ENCODE results near the gene HMMR.
"Not testable (repeated sequence)": the region's sequence is repeated elsewhere in the genome, so short reads cannot be mapped to it uniquely, and the experiment has no call there.

Gene HMMR

GRCh38 chr5:163455406-163455805, 5.0 kb upstream of the HMMR start:
- not testable (repeated sequence) for DNase-seq (ENCODE audit: low read depth); H3K4me3 ChIP-seq (ENCODE audit: low read depth, low read length)

DNA sequence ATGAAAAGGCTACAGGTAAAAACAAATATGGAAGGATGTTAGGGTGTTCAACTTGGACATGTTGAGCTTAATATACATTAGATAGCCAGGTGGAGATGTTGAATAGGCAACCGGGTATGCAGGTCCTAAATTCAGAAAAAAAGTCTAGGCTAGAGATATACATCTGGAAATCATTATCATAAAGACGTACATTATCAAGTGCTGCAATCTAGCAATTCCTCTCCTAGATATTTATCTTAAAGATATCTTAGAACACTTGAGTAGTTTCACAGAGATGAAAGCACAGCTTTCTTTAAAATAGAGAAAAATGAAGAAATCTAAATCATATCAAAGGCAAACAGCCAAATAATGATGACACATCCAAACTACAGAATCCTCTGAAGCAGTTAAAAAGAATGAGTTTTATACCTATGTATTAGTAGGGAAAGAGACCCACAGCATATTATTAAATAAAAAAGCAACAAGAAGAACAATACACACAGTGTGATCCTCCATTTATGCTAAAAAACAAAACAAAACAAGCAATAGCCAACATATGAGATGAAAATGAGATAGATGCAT, 4.3 kb upstream of the HMMR start:
- DNase-seq (ENCODE audit: low read depth): no peak

GRCh38 chr5:163456840-163457239, 3.6 kb upstream of the HMMR start:
- no peak for DNase-seq (ENCODE audit: low read depth)
- no peak overlapping the region for H3K4me3 ChIP-seq (ENCODE audit: low read depth, low read length)

More for the DNA sequence above, 4.3 kb upstream of the HMMR start:
- H3K4me3 ChIP-seq (ENCODE audit: low read depth, low read length): no peak overlapping the region

GRCh38 chr5:163458778-163459385, 1.6 kb upstream of the HMMR start:
- no peak for DNase-seq (ENCODE audit: low read depth)
- H3K4me3 ChIP-seq (ENCODE audit: low read depth, low read length): peak overlapping the region; percentile 76

GRCh38 chr5:163459462-163459818, 992 bp upstream of the HMMR start:
- peak overlapping the region; percentile 76 for H3K4me3 ChIP-seq (ENCODE audit: low read depth, low read length)
- DNase-seq (ENCODE audit: low read depth): no peak

GRCh38 chr5:163459819-163460561, 442 bp upstream of the HMMR start, which contains the start of gene NUDCD2:
TSS of gene NUDCD2 (minus strand) at chr5:163460102. CDS start at chr5:163460050, 52 bp downstream.
- DNase-seq (ENCODE audit: low read depth): peak; percentile 96
- peak within 1 kb of the TSS; percentile 76 for H3K4me3 ChIP-seq (ENCODE audit: low read depth, low read length)

DNA sequence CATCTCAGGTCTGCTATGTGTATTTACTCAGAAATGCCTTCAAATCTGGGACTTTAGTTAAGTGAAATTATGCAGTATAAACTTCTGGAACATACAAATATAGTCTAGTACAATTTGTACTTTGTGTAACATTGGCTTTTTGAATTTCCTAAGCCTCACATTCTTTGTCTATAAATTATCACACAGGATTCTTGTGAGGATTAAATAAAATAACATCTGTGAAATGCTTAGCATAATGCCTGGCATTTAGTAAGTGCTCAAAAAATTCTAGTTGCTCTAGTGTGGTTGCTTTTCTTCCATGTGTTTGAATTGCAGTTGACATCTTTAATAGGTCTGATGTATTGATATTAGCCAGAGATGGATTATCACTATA, 2.6 kb downstream of the HMMR start:
- DNase-seq (ENCODE audit: low read depth): no peak
- H3K4me3 ChIP-seq (ENCODE audit: low read depth, low read length): no peak overlapping the region

GRCh38 chr5:163467682-163468081, 7.2 kb downstream of the HMMR start:
- H3K4me3 ChIP-seq (ENCODE audit: low read depth, low read length): no peak overlapping the region
- no peak for DNase-seq (ENCODE audit: low read depth)

DNA sequence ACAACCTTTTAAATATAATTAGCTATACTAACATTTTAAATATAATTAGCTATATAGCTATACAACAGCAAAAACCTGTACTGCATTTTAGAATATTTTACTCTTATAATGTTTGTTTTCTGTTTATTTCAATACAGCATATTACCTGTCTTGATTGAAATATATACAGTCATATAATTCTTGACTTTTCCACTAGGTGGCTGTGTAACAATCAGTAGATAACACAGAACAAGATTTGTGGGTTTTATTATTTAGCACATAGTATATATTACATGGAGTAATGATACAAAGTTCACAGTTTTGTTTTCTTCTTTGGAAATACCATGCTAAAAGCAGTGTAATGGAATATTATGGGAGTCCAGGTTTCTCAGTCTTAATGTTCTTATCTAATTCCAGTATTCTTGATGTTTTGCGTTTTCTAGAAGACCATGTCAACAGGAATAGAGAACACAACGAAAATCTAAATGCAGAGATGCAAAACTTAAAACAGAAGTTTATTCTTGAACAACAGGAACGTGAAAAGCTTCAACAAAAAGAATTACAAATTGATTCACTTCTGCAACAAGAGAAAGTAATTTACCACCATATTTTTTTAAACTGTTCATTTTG, 13.3 kb downstream of the HMMR start:
- no peak for DNase-seq (ENCODE audit: low read depth)
- no peak overlapping the region for H3K4me3 ChIP-seq (ENCODE audit: low read depth, low read length)

- no peak overlapping the region for H3K4me3 ChIP-seq (ENCODE audit: low read depth, low read length)
- no peak for DNase-seq (ENCODE audit: low read depth)
Observed at GRCh38 chr5:163475411-163475810, 15.0 kb downstream of the HMMR start.

GRCh38 chr5:163478126-163478981, 17.9 kb downstream of the HMMR start:
- no peak for DNase-seq (ENCODE audit: low read depth)
- H3K4me3 ChIP-seq (ENCODE audit: low read depth, low read length): no peak overlapping the region

DNA sequence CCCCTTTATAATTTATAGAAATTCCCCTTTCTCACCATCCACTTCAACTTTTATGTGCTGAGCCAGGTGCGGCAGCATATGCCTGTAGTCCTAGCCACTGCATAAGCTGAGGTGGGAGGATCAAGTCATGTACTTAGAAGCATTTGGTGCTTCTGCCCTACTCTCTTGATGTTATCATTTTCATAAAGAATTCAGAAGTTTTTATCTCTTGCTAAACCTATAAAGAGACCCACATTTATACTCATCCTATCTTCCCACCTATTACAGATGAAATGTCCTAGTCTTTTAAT, 18.5 kb downstream of the HMMR start:
- no peak overlapping the region for H3K4me3 ChIP-seq (ENCODE audit: low read depth, low read length)
- DNase-seq (ENCODE audit: low read depth): no peak

DNA sequence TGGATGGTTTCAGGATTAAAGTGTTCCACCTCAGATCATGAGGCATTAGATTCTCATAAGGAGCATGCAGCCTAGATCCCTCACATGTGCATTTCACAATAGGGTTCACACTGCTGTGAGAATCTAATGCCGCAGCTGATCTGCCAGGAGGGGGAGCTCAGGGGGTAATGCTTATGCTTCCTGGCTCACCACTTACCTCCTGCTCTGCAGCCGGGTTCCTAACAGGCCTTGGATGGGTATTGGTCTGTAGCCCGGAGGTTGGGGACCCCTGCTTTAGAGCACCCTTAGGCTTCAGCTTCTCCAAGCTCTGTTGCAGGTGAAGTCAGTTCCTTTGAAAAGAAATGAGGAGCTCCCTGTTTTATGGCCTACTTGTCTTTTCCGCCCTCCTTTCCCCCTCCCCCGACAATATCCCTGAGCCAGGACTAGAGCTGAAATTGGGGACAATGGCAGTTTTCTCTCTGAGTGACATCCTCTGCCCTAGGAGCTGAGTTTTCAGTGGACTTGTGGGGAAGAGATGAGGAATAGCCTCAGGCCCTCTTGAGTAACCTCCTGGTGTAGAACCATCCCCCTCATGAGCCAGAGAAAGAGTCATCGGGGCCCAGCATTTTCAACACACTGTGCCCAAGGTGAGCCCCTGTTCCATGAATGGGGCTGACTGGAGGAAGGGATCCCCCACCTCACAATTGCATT, 28.8 kb downstream of the HMMR start:
- no peak for DNase-seq (ENCODE audit: low read depth)
- no peak overlapping the region for H3K4me3 ChIP-seq (ENCODE audit: low read depth, low read length)

GRCh38 chr5:163489745-163490075, 29.3 kb downstream of the HMMR start:
- no peak overlapping the region for H3K4me3 ChIP-seq (ENCODE audit: low read depth, low read length)
- no peak for DNase-seq (ENCODE audit: low read depth)

GRCh38 chr5:163496286-163496685, 35.9 kb downstream of the HMMR start:
- DNase-seq (ENCODE audit: low read depth): no peak
- H3K4me3 ChIP-seq (ENCODE audit: low read depth, low read length): no peak overlapping the region

- H3K4me3 ChIP-seq (ENCODE audit: low read depth, low read length): no peak overlapping the region
- no peak for DNase-seq (ENCODE audit: low read depth)
Observed at GRCh38 chr5:163497315-163497714, 36.9 kb downstream of the HMMR start.

DNA sequence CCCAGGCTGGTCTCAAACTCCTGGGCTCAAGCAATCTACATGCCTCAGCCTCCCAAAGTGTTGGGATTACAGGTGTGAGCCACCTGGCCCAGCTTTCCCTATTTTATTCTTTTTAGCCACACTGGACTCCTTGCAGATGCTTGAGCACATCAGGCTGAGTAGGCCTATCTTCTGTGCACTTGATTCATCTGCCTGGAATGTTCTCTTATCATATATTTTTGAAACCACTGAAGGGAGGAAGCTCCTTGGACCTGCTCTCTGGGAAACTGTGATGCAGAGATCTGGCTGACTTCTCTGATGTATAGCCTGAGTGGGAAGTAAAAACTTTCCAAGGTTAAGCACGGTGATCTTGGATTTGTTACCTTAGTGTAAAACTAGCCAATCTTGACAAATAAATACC, 38.5 kb downstream of the HMMR start:
- no peak for DNase-seq (ENCODE audit: low read depth)
- no peak overlapping the region for H3K4me3 ChIP-seq (ENCODE audit: low read depth, low read length)

DNA sequence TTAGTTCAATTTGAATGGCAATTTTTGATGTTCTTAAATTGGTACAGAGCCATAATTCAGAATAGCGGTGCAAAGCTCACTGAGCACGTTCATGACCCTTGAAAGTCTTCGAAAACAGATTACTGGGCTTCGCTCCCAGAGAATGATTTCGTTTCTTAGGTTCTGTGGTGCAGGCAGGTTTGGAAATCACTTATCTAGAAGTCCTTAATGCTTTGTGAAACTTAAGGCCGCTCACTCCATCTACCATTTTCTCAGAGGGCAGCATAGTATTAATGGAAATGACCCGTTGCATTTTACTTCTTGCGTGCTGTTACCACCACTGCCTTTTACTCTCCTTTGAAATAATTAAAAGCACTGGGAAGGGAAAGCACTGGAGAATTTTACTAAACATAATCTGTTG, 42.1 kb downstream of the HMMR start:
- peak overlapping the region; percentile 73 for H3K4me3 ChIP-seq (ENCODE audit: low read depth, low read length)
- DNase-seq (ENCODE audit: low read depth): no peak
